Stimulated activated CD8-positive, alpha-beta memory T cell treated with anti-CD3 and anti-CD28 coated beads, Interleukin-4, amount 100 ng/mL, for 1 hour (primary cell): ENCODE results near the gene AOC2.
"Not testable (repeated sequence)": the region's sequence is repeated elsewhere in the genome, so short reads cannot be mapped to it uniquely, and the experiment has no call there.

Experiments
- DNase-seq, 2 donors: peaks; one replicate each; pipeline ENCODE4 v3.0.0-alpha.2; 2020; ENCODE audit warnings: low read depth in 2 of 2, low spot score in 1 of 2

Gene AOC2

DNA sequence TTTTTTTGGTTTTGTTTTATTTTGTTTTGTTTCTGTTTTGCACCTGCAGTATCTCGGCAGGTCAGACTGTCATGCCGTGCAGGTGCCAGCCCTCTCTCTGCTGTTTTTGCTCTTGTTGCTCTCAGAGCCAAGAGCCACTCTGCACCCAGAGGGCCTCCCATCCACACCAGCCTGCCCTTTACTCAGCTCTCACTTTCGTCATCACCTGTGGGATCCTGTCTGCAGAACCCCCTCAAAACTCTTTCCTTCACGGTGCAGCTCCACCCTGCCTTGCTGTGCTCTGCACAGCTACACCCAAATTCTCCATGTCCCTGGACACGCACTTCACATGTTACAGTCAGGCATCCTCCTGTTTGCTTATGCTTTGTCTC, 9.2 kb downstream of the AOC2 start:
- DNase-seq = no peak

GRCh38 chr17:42853968-42854790, 9.8 kb downstream of the AOC2 start:
- DNase-seq = no peak

GRCh38 chr17:42855048-42855596, 10.7 kb downstream of the AOC2 start:
- no peak for DNase-seq

DNA sequence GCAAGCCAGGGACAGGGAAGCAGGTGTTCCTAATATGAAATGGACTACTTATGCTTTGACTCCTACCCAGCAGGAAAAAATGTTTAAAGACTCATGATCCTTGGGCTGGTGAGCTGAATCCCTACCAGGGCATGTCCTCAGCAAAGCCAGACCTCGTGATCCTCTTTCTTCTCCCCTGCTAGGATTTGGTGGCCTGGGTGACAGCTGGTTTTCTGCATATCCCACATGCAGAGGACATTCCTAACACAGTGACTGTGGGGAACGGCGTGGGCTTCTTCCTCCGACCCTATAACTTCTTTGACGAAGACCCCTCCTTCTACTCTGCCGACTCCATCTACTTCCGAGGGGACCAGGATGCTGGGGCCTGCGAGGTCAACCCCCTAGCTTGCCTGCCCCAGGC, 11.7 kb downstream of the AOC2 start:
- DNase-seq = not testable (repeated sequence)

- not testable (repeated sequence) for DNase-seq
Observed at GRCh38 chr17:42856516-42856915, 12.1 kb downstream of the AOC2 start.

GRCh38 chr17:42857389-42857788, 13.0 kb downstream of the AOC2 start:
- DNase-seq = no peak

- DNase-seq = no peak
Observed at GRCh38 chr17:42865638-42866094, 21.3 kb downstream of the AOC2 start.

DNA sequence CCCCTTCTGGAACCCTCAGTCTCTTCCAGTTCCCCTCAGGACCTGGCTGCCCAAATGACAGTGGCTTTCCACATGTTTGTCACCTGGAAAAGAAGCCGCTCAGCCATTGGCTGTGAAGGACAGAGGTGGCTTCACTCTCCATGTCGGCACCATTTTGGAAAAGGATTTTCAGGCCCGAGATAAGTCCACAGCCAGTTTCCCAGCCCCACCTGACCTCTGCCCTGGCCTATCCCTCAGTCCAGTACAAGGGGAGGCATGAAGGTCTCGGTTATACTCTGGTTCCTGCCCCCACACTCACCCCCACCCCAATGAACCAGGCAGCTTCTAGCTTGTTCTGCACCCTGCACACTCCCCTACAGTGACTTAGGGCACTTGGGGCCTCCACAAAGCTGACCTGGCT, 21.8 kb downstream of the AOC2 start:
- DNase-seq = no peak

- no peak for DNase-seq
Observed at GRCh38 chr17:42866631-42867575, 22.5 kb downstream of the AOC2 start.

- not testable (repeated sequence) for DNase-seq
Observed at GRCh38 chr17:42867694-42868261, 23.4 kb downstream of the AOC2 start.

- DNase-seq = no peak
Observed at GRCh38 chr17:42868338-42868737, 24.0 kb downstream of the AOC2 start.

DNA sequence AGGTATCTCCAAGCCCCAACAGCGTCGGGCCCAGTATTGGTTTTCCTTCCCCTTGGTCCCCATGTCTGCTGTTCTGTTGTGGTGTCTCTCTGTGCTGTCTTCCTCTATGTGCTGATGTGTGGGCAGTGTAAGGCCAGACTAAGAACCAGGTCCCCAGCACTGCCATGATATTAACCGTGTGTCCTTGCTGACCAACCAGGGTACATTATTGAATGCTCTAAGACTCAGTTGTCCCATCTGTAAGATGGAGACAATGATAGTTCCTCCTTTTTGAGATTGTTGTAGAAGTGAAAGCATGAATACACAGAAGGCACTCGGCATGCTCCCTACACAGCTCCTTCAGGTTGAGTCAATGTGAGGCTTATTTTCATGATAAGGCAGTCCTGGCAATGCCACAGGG, 27.3 kb downstream of the AOC2 start:
- no peak for DNase-seq

DNA sequence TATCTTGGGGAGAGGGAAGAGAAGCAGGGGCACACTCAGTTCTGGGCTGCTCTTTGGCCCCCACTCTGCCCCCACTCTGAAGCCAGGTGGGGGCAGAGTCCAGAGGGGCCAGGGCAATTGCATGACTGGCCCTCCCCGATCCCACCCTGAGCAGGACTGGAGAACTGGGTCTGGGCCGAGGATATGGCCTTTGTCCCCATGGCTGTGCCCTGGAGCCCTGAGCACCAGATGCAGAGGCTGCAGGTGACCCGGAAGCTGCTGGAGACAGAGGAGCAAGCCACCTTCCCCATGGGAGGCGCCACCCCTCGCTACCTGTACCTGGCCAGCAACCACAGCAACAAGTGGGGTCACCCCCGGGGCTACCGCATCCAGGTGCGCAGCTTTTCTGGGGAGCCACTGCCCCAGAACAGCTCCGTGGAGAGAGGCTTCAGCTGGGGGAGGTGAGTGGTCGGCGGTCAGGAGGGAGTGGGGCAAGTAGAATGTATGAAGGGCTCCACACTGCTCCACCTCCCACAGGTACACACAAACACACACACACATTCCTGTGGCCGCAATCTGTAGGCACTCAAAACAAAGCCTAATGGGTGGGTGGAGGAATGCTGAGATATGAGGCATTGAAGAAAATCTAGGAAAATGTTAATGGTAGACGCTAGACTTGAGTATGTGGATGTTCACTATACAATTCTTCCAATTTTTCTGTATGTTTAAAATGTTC, 28.0 kb downstream of the AOC2 start:
- no peak for DNase-seq

GRCh38 chr17:42873315-42873714, 28.9 kb downstream of the AOC2 start:
- no peak for DNase-seq

- DNase-seq = not testable (repeated sequence)
Observed at GRCh38 chr17:42873932-42874695, 29.7 kb downstream of the AOC2 start.

DNA sequence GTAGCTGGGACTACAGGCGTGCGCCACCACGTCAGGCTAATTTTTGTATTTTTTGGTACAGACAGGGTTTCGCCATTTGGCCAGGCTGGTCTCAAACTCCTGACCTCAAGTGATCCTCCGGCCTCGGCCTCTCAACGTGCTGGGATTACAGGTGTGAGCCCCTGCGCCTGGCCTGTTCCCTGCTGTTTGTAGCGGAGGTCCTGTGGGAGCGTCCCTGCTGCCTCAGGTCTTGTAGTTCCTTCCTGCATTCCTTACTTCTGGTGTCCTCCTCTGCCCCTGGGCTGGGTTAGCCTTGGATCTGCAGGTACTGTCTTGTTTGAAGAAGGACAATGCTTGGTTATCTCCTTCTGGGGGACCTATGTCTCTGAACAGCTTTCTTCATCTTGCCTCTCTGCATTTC, 32.7 kb downstream of the AOC2 start:
- DNase-seq = no peak

DNA sequence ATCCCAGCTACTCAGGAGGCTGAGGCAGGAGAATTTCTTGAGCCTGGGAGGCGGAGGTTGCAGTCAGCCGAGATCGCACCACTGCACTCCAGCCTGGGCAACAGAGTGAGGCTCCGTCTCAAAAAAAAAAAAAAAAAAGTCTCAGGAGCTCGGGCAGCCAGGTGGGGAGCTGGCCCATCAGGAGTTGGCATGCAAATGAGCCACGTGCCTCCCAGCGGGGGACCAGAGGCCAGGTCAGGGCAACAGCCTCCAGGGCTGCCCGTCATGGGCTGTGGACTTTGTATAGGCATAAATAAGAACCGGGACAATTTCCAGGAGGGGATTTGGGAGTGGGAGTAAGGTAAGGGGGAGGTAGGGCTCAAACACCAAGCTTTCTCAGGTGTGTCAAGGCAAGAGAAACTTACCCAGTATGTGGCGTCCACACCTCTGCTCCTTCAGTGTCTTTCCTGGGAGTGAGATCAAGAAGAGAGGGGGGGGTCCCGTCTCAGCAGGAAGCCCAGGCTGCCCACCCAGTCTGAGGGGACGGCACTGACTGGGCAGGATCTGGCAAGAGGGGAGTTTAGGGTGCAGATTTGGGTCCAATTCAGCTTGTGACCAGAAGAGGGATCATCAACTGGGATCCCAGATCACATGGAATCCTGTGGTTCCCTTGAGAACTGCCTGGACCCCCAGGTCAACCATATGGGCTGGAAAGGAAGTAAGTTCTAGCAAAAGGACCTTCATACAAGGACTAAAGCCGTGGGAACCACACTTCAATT, 33.9 kb downstream of the AOC2 start:
- no peak for DNase-seq

DNA sequence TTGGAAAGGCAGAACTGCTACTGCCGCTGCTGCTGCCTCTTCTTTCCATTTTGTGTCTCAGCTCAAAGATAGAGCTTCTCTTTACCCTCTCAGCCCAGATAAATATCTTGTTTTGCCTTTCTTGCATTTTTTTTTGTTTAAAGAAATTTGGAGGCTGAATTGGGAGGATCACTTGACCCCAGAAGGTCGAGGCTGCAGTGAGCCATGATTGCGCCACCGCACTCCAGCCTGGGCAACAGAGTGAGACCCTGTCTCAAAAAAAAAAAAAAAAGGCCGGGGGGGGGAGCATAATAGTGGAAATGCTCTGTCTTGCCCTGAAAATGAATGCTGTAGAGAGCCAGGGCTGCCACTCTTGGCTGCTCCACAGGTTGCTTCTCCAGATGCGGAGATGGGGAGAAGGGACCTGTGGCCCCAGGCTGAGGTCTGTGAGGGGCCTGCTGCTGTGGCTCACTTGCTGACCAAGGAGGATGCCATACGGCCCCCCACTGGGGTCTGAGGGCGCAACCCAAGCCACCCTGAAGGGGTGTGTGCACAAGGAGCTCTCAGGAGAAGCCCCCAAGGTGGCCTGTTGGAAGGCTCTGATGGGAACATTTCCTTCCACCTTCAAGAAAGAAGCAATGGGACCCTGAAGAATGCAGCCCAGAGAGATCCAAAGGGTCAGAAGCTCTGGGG, 34.7 kb downstream of the AOC2 start:
- DNase-seq = no peak

DNA sequence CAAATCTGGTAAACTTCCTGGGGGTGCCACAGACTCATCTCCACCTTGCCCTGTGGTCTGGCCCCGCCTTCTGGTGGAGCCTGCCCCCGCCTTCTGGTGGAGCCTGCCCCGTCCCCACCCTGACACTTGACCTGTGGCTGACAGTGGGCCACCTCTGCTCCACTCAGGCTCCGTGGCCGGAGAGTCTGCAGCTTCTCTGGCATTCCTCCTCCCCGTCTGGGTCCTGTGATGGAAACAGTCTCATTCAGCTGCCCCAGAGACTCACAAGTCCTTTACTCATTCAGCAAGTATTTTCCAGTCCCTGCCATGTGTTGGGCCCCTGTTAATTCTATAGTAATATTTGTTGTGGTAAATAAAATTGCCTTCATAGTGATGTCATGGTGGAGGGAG, 35.2 kb downstream of the AOC2 start:
- DNase-seq = no peak
